Natural killer cell treated with Interleukin-12 subunit alpha and Interleukin-12 subunit beta and Interleukin-15 and Interleukin-18, amount 100 ng/mL, for 72 hours (primary cell): ENCODE data around the gene PPP1R9A. TPM values are rescaled to one million over a fixed set of nuclear protein-coding genes. Genes with fewer than 3 reads are reported as not detected.
A peak's percentile ranks its signal among the peaks of the same experiment; 100 is the strongest.

Experiments
- ATAC-seq, 2 donors: fragments of 150-1000 bp; cut with Tn5 transposase in 1 of 2; sonication (Bioruptor Pico), chemical (Tn5 transposase) in 1 of 2; 2 replicates each; pipeline ENCODE4 v1.10.0; 2021
- DNase-seq: peaks from one replicate; pipeline ENCODE4 v3.0.0; 2022; ENCODE audit warnings: low spot score
- H3K27ac Mint-ChIP-seq, 2 donors: 1 replicate in 1 of 2; 2 replicates in 1 of 2; pipeline ENCODE4 v1.8.0; 2022; ENCODE audit warnings: mixed read lengths in 2 of 2, mild to moderate bottlenecking in 1 of 2, moderate library complexity in 1 of 2
- H3K27me3 Mint-ChIP-seq, 2 donors: 1 replicate in 1 of 2; 2 replicates in 1 of 2; pipeline ENCODE4 v1.8.0; 2022; ENCODE audit warnings: mixed read lengths in 2 of 2
- H3K36me3 Mint-ChIP-seq: one replicate; pipeline ENCODE4 v1.8.0; 2022; ENCODE audit warnings: mixed read lengths
- H3K4me1 Mint-ChIP-seq, 2 donors: 1 replicate in 1 of 2; 2 replicates in 1 of 2; pipeline ENCODE4 v1.8.0; 2022; ENCODE audit warnings: low read depth in 2 of 2, mixed read lengths in 2 of 2, mild to moderate bottlenecking in 1 of 2
- H3K4me3 Mint-ChIP-seq: one replicate; pipeline ENCODE4 v1.8.0; 2022; ENCODE audit warnings: mixed read lengths
- H3K9me3 Mint-ChIP-seq: 2 replicates; pipeline ENCODE4 v1.8.0; 2022; ENCODE audit warnings: mixed read lengths
- total RNA-seq, 2 donors: library from RNA; stranded (reverse); gene quantifications; one replicate each; pipeline ENCODE4 v1.2.3, GENCODE V29; 2022

PPP1R9A gene
- total RNA-seq: 1 to 10 TPM in 1 of 2 donors, under 1 TPM in 1; 0.69 to 1.8 TPM

DNA sequence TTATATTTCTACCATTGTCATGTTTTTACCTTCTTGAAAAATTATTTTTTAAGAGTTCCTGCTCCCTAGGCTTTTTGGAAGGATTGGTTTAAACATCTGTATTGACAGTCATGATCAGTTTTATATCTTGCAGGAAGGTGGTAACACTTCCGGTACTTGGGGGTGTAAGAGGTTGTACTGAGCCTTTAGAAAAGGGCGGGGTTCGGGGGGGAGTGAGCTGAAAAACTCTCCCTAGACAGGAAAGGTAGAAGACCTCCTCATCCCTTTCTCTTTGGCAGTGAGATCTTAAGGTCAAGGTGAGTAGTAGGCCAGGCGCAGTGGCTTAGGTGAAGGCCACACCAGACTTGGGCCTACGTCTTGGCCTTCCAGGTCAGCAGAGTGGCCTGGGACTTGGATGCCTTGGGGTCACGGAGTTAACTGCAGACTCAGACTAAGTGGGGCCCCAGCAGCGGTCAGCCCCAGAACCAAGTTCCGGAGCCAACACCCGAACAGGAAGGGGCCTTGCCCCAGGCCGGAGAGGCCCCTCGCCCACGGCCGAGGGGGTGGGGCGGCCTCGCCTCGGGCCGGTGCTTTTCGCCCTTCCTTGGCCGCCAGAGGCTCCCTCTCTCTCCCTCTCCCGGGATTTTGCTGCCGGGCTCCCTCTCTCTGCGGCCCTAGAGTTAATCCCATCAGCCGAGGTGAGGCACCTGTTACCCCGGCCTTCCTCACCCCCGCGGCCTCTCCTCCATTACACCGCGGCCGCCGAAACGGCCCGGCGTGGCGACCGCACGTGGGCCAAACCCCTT is at the start of gene PPP1R9A:
TSS of gene PPP1R9A (plus strand) at position 569 of the 785 bp plus-strand sequence. CDS start 2,520 bp downstream, outside the sequence.
- Mint-ChIP-seq H3K9me3 (no peaks in the 10 kb centered on the region), H3K27me3 (peaks cover 19 to 32% of the 10 kb centered on the region in 2 donors), H3K4me3 (peak within 1 kb of the TSS; percentile 51), H3K27ac (no peak within 1 kb of the TSS), H3K4me1 (peaks cover 0 to 6% of the 10 kb centered on the region in 2 donors), H3K36me3 (no peaks in the 10 kb centered on the region)
- peak; percentile 36 to 50 for ATAC-seq
- DNase-seq: no peak

DNA sequence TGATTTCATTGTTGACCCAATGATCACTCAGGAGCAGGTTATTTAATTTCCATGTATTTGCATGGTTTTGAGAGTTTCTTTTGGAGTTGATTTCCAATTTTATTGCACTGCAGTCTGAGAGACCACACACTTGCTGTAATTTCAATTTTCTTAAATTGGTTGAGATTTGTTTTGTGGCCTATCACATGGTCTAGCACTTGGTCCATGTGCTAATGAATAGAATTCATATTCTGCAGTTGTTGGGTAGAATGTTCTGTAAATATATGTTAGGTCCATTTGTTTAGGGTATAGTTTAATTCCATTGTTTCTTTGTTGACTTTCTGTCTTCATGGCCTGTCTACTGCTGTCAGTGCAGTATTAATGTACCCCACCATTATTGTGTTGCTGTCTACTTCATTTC is 36.3 kb upstream of the PPP1R9A start:
- no peak for DNase-seq
- Mint-ChIP-seq H3K27me3 (no peaks in the 10 kb centered on the region), H3K36me3 (no peaks in the 10 kb centered on the region), H3K4me3 (no peak overlapping the region), H3K9me3 (peaks cover 3% of the 10 kb centered on the region), H3K4me1 (no peaks in the 10 kb centered on the region), H3K27ac (no peak overlapping the region)
- no peak for ATAC-seq

DNA sequence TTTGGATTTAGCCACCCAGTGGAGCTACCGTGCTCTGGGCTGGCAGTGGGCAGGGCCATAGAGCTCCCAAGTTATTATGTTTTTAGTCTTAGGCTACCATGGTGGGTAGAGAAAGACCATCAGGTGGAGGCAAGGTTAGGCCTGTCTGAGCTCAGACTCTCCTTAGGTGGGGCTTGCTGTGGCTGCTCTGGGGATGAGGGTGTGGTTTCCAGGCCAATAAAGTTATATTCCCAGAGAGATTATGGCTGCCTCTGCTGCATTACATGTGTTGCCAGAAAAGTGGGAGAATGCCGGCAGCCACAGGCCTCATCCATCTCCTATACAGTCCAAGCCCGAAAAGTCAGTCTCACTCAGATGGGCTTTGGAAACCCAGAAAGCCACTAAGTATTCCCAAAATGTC is 34.2 kb upstream of the PPP1R9A start:
- peaks cover 8% of the 10 kb centered on the region for H3K9me3 Mint-ChIP-seq
- H3K36me3 Mint-ChIP-seq: peaks cover 8% of the 10 kb centered on the region
- H3K4me1 Mint-ChIP-seq: no peaks in the 10 kb centered on the region
- peaks cover 0 to 6% of the 10 kb centered on the region in 2 donors for H3K27me3 Mint-ChIP-seq
- H3K27ac Mint-ChIP-seq: no peak overlapping the region
- H3K4me3 Mint-ChIP-seq: no peak overlapping the region
- ATAC-seq: no peak
- no peak for DNase-seq

DNA sequence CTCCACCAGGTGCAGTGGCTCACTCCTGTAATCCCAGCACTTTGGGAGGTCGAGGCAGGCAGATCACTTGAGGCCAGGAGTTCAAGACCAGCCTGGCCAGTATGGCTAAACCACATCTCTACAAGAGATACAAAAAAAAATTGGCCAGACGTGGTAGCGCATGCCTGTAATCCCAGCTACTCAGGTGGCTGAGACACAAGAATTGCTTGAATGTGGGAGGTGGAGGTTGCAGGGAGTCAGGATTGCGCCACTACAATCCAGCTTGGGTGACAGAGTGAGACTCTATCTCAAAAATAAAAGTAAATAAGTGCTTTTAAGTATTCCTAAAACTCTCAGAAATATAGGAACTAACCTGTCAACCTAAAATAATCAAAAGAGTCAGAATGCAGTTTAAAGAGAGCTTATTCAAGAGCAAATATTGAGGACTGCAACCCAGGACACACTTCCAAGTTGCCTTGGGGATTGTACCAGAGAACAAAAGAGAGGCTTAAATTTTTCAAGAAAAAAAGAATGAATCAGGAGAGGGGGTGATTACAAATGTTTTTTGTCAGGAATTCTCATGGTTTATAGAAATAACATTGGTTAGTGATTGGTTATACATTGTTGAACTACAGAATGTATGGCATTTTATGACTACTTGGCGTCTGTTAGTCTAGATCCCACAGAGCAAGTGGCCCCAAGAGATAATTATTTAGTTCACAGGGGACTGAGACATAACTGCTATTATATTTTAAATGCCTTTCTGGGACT is 33.2 kb upstream of the PPP1R9A start:
- no peak overlapping the region for H3K4me3 Mint-ChIP-seq
- H3K9me3 Mint-ChIP-seq: peaks cover 11% of the 10 kb centered on the region
- H3K27me3 Mint-ChIP-seq: peaks cover 0 to 6% of the 10 kb centered on the region in 2 donors
- peaks cover 11% of the 10 kb centered on the region for H3K36me3 Mint-ChIP-seq
- H3K27ac Mint-ChIP-seq: no peak overlapping the region
- ATAC-seq (no peak), DNase-seq (no peak)
- no peaks in the 10 kb centered on the region for H3K4me1 Mint-ChIP-seq

DNA sequence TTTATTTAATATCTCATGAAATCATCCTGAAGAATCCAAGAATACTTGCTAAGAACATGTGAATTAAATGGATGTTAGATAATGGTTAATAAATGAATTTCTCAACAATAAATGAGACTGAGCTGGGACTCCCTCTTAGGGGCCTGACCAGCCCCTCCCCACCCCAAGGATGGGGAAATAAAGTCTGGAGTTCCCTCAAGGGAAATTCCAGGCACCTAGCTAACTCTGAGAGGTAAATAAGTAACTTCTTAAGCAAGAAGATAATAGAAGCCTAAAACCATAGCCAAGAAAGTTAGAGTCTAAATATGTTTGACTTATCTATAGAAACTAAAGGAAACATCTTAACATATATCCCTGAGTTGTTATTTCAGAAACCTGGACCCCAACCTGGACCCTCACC is 32.2 kb upstream of the PPP1R9A start:
- Mint-ChIP-seq H3K36me3 (peaks cover 11% of the 10 kb centered on the region), H3K27me3 (peaks cover 0 to 6% of the 10 kb centered on the region in 2 donors), H3K4me3 (no peak overlapping the region), H3K9me3 (peaks cover 11% of the 10 kb centered on the region), H3K27ac (no peak overlapping the region), H3K4me1 (no peaks in the 10 kb centered on the region)
- no peak for DNase-seq
- ATAC-seq: no peak

DNA sequence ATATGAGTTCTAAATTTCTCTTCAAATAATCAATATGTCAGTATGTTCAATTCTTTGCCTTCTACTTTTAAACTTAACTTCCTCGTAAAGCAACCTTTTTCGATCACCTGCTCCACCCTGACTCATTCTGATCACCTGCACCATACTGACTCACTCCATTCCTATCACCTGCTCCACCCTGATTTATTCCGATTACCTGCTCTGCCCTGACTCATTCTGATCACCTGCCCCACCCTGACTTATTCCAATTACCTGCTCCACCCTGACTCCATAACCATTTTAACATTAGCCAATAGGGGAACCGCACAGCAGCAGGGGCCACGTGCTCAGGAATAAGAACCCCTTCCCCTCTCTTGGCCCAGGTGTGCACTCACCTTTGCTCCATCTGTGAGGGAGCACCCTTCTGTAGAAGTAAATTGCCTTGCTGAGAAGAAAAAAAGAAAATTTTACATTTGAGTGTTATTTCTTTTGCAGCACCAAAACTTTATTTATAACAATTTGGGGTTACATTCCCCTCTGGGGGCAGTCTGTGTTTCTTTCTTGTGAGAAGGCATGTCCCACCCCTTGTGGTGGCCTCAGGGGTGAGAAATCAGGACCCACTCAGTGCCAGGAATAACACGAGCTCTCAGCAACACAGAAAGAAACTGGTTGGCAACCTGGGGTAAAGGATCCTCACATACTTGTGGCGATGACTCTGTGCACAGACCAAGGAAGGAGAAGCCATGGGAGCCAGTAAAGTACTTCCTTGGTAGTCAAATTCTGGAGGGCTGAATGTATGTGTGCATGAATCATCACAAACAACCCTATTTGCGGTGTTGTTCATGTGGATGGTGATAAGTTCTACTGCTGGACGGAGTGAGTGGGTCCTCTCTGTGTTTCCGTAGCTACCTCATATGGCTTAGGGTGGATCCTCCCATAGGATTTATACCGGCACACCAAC is 29.4 kb upstream of the PPP1R9A start:
- Mint-ChIP-seq H3K27me3 (peaks cover 0 to 6% of the 10 kb centered on the region in 2 donors), H3K4me1 (no peaks in the 10 kb centered on the region), H3K9me3 (peaks cover 8% of the 10 kb centered on the region), H3K4me3 (no peak overlapping the region), H3K36me3 (peaks cover 11% of the 10 kb centered on the region), H3K27ac (no peak overlapping the region)
- ATAC-seq (no peak), DNase-seq (no peak)

DNA sequence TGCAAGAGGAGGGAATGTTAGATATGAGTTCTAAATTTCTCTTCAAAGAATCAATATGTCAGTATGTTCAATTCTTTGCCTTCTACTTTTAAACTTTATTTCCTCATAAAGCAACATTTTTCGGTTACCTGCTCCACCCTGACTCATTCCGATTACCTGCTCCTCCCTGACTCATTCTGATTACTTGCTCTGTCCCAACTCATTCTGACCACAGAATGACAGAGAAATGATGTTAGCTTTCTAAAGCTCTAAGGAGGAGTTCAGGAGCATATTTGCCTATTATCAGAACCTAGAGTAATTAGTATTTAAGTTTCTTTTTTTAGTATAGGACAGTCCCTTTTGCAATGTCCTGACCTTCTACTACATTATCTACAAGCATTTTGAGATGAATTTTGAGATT is 24.5 kb upstream of the PPP1R9A start:
- Mint-ChIP-seq H3K27ac (no peak overlapping the region), H3K36me3 (peaks cover 6% of the 10 kb centered on the region), H3K4me1 (no peaks in the 10 kb centered on the region), H3K9me3 (peaks cover 4% of the 10 kb centered on the region), H3K4me3 (no peak overlapping the region), H3K27me3 (peaks cover 3 to 9% of the 10 kb centered on the region in 2 donors)
- no peak for DNase-seq
- ATAC-seq: no peak

DNA sequence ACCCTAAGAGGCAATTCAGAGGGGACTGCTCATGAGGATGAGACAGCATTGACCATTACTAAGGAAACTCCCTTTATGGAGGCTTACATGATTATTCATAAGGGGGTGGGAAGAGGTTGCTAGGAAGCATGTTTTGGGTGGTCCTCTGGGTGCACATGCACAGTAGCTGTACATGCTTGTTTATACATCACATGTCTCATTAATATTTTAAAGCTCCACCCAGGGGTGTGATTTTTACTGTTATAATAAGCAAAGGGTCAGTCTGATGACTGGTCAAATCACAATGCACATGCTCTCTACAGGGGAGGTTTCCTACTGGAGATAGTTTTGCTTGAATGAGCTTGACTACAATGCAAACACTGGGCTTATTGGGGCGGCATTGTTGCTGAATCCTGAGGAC is 23.8 kb upstream of the PPP1R9A start:
- H3K27ac Mint-ChIP-seq: no peak overlapping the region
- H3K4me1 Mint-ChIP-seq: no peaks in the 10 kb centered on the region
- no peak for ATAC-seq
- H3K36me3 Mint-ChIP-seq: no peaks in the 10 kb centered on the region
- DNase-seq: no peak
- no peaks in the 10 kb centered on the region for H3K9me3 Mint-ChIP-seq
- no peak overlapping the region for H3K4me3 Mint-ChIP-seq
- peaks cover 3 to 7% of the 10 kb centered on the region in 2 donors for H3K27me3 Mint-ChIP-seq

DNA sequence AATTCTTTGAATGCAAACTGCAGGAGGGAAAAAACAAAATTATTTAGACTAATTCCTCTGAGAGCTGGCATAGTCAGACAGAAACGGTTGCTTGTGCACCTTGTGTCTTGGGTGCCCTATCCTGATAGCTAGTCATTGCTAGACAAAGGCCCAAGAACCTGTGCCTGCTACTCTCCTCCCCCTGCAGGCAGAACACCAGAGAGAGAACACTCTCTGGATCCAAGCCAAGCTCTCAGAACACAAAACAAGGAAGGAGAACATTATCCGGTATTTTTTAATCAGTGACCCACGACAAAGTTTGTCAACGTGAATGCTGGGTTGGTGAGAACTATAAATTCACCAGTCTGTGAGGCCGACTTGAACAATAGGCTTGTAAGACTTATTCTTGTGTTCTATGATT is 18.8 kb upstream of the PPP1R9A start:
- no peak overlapping the region for H3K4me3 Mint-ChIP-seq
- no peak for ATAC-seq
- peaks cover 3 to 7% of the 10 kb centered on the region in 2 donors for H3K27me3 Mint-ChIP-seq
- no peak overlapping the region for H3K27ac Mint-ChIP-seq
- no peaks in the 10 kb centered on the region for H3K9me3 Mint-ChIP-seq
- H3K4me1 Mint-ChIP-seq: no peaks in the 10 kb centered on the region
- no peaks in the 10 kb centered on the region for H3K36me3 Mint-ChIP-seq
- DNase-seq: no peak

DNA sequence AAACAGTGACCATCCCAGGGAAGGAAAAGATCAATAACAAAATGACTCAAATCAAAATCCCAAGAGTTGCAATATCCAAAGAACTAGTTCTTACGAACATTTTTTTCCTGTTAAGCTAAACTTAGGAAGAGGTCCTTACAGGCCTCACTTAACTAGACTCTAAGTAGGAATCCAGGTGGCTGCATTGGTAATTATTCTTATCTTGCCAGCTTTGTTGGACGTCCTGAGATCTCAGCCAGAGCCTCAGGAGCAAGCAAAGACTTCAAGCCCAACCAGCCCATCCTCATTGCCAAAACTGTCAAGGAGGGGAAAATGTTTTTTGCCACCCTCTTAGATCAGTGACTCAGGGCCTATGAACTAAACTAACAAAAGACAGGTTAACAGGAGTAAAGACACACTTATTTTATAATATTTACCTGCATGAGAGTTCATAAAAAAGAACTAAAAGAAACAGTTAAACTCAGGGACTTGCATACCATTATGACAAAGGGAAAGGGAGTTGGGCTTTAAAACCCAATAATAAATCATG is 18.3 kb upstream of the PPP1R9A start:
- Mint-ChIP-seq H3K9me3 (no peaks in the 10 kb centered on the region), H3K27me3 (peaks cover 3 to 7% of the 10 kb centered on the region in 2 donors), H3K36me3 (no peaks in the 10 kb centered on the region), H3K4me3 (no peak overlapping the region), H3K4me1 (no peaks in the 10 kb centered on the region), H3K27ac (no peak overlapping the region)
- DNase-seq (no peak), ATAC-seq (no peak)

DNA sequence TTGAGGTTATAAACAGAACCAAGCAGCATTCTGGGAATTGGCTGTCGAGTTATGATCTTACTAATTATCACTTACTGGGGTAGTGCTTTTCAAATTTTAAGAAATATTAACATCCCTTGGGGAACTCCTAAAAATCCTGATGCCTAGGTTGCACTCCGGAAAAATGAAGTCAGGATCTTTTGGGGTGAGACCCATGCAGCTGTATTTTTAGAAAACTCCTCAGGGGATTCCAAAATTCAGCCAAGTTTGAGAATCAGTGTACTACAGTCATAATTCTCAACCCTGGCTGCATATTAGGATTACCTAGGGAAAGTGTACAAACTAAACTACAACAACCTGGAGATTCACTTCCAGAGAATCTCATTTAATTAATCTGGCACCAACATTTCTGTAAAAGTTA is 17.2 kb upstream of the PPP1R9A start:
- ATAC-seq (no peak), DNase-seq (no peak)
- H3K4me1 Mint-ChIP-seq: no peaks in the 10 kb centered on the region
- H3K9me3 Mint-ChIP-seq: no peaks in the 10 kb centered on the region
- H3K27ac Mint-ChIP-seq: no peak overlapping the region
- peaks cover 3 to 7% of the 10 kb centered on the region in 2 donors for H3K27me3 Mint-ChIP-seq
- no peak overlapping the region for H3K4me3 Mint-ChIP-seq
- H3K36me3 Mint-ChIP-seq: no peaks in the 10 kb centered on the region

DNA sequence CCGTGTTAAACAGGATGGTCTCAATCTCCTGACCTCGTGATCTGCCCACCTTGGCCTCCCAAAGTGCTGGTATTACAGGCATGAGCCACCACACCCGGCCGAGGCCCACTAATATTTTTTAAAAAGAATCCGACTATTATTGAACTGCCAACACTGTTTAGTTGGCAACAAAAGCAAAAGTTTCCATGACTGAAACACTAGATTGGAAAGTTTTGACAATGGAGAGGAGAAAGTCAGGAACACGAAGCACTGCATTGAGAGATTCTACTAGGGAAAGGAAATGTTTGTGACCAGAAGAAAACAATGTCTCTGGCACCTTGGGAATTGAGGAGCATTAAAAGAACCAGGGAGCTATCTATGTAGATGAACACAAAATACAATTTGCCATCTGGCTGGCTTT is 13.7 kb upstream of the PPP1R9A start:
- Mint-ChIP-seq H3K27me3 (no peaks in the 10 kb centered on the region), H3K9me3 (no peaks in the 10 kb centered on the region), H3K27ac (no peak overlapping the region), H3K4me3 (no peak overlapping the region), H3K36me3 (no peaks in the 10 kb centered on the region), H3K4me1 (peaks cover 3 to 4% of the 10 kb centered on the region in 2 donors)
- ATAC-seq (no peak), DNase-seq (no peak)

DNA sequence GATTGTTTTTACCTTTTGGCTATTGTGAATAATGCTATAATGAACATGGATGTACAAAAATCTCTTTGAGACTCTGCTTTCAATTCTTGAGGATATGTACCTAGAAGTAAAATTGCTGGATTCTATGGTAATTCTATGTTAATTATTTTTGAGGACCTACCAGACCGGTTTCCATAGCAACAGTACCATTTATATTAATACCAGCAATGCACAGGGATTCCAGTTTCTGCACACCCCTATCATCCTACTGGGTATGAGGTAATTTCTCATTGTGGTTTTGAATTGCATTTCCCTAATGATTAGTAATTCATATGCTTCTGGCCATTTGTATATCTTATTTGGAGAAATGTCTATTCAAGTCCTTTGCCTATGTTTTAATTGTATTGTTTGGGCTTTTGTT is 9.9 kb upstream of the PPP1R9A start:
- Mint-ChIP-seq H3K27me3 (peaks cover 0 to 2% of the 10 kb centered on the region in 2 donors), H3K27ac (no peak overlapping the region), H3K4me3 (no peak overlapping the region), H3K4me1 (peaks cover 3 to 4% of the 10 kb centered on the region in 2 donors), H3K36me3 (no peaks in the 10 kb centered on the region), H3K9me3 (no peaks in the 10 kb centered on the region)
- ATAC-seq (no peak), DNase-seq (no peak)
